ENCODE data around the gene GPR137B.

Gene GPR137B

DNA sequence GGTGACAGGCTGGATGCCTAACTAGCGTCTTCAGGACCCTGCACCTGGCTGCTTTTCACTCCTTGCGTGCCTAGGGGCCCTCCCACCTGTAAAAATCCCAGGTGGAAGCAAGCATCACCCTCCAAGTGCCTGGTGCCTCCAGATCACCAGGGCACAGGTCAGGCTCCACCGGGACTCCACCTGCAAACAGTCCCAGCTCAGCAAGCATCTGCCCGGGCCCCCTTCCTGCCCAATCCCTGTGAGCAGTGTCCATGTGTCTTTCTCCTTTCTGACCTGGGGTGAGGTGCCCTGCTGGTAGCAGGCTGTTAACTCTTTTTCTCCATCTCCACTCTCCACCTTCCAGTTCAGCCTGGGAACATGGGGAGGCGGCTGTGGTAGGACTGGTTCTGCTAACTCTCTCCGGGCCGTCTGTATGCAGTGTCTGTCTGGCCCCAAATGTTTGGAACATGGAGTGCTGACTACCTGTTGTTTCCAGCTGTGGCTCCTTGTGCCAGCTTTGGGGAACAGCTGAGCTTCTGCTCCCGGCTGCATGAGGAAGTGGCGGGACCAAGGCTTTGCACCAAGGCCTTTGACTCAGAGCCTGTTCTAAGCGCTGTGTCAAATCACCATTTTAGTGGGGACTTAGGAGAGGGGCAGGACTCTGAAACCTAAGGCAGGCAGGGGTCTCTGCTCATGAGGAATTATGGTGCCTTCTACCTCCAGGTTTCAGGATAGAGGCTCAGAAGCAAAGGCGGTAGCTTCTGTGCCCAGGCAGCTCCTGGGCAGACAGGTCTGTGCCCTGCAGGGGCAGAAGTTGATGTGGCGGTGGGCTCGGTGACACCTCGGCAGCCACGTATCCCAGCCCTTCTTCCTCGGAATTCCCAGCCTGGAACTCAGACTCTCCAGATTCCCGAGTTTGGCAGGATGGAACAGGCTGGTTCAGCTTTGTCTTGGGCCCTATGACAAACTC is 5.5 kb downstream of the GPR137B start (continued):
- TF ChIP-seq, protein P1, sequence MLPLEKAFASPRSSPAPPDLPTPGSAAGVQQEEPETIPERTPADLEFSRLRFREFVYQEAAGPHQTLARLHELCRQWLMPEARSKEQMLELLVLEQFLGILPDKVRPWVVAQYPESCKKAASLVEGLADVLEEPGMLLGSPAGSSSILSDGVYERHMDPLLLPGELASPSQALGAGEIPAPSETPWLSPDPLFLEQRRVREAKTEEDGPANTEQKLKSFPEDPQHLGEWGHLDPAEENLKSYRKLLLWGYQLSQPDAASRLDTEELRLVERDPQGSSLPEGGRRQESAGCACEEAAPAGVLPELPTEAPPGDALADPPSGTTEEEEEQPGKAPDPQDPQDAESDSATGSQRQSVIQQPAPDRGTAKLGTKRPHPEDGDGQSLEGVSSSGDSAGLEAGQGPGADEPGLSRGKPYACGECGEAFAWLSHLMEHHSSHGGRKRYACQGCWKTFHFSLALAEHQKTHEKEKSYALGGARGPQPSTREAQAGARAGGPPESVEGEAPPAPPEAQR (tag by site-specific recombination; IDR thresholded peaks at IDR 0.05) = no peak
- TF ChIP-seq ZNF416 (tag by site-specific recombination; IDR thresholded peaks at IDR 0.05) = no peak
- TF ChIP-seq ZNF223 (tag by site-specific recombination; IDR thresholded peaks at IDR 0.05) = no peak
- TF ChIP-seq ZNF473 (tag by site-specific recombination; IDR thresholded peaks at IDR 0.05) = no peak
- no peak for TF ChIP-seq YY2 (tag by site-specific recombination; IDR thresholded peaks at IDR 0.05)
- TF ChIP-seq ZNF16 (tag by site-specific recombination; IDR thresholded peaks at IDR 0.05; ENCODE audit: low read depth) = no peak
- 0 out of 2 replicates have a peak, but pooled peaks have one; percentile 43 for TF ChIP-seq ZIC2 (tag by site-specific recombination; IDR thresholded peaks at IDR 0.05)
- TF ChIP-seq ZNF155 (tag by site-specific recombination; IDR thresholded peaks at IDR 0.05) = no peak
- TF ChIP-seq ZBTB20 (tag by site-specific recombination; IDR thresholded peaks at IDR 0.05) = 0 out of 2 replicates have a peak, but pooled peaks have one; percentile 19
- peak; percentile 85 for TF ChIP-seq SCRT2 (tag by site-specific recombination; IDR thresholded peaks at IDR 0.05)
- TF ChIP-seq ZNF521 (tag by site-specific recombination; IDR thresholded peaks at IDR 0.05) = no peak
- TF ChIP-seq ZNF391 (tag by site-specific recombination; IDR thresholded peaks at IDR 0.05; ENCODE audit: borderline replicate concordance, low read depth) = no peak
- TF ChIP-seq ZNF112 (tag by site-specific recombination; IDR thresholded peaks at IDR 0.05) = no peak
- TF ChIP-seq FEZF1 (tag by site-specific recombination; IDR thresholded peaks at IDR 0.05) = no peak
- TF ChIP-seq ZNF10 (tag by site-specific recombination; IDR thresholded peaks at IDR 0.05) = no peak
- no peak for TF ChIP-seq ZNF423 (tag by site-specific recombination; IDR thresholded peaks at IDR 0.05)
- no peak for TF ChIP-seq ELK4 (IDR thresholded peaks at IDR 0.05; ENCODE audit: borderline replicate concordance, low read depth, low read length)
- TF ChIP-seq, protein P2, sequence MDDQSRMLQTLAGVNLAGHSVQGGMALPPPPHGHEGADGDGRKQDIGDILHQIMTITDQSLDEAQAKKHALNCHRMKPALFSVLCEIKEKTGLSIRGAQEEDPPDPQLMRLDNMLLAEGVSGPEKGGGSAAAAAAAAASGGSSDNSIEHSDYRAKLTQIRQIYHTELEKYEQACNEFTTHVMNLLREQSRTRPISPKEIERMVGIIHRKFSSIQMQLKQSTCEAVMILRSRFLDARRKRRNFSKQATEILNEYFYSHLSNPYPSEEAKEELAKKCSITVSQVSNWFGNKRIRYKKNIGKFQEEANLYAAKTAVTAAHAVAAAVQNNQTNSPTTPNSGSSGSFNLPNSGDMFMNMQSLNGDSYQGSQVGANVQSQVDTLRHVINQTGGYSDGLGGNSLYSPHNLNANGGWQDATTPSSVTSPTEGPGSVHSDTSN (CRISPR knock-in tag; IDR thresholded peaks at IDR 0.05) = no peak
- TF ChIP-seq ZNF302 (tag by site-specific recombination; IDR thresholded peaks at IDR 0.05; ENCODE audit: low read depth) = no peak
- no peak for TF ChIP-seq ZNF398 (tag by site-specific recombination; IDR thresholded peaks at IDR 0.05)
- TF ChIP-seq ZNF221 (tag by site-specific recombination; IDR thresholded peaks at IDR 0.05; ENCODE audit: borderline replicate concordance) = no peak
- TF ChIP-seq, protein P3, sequence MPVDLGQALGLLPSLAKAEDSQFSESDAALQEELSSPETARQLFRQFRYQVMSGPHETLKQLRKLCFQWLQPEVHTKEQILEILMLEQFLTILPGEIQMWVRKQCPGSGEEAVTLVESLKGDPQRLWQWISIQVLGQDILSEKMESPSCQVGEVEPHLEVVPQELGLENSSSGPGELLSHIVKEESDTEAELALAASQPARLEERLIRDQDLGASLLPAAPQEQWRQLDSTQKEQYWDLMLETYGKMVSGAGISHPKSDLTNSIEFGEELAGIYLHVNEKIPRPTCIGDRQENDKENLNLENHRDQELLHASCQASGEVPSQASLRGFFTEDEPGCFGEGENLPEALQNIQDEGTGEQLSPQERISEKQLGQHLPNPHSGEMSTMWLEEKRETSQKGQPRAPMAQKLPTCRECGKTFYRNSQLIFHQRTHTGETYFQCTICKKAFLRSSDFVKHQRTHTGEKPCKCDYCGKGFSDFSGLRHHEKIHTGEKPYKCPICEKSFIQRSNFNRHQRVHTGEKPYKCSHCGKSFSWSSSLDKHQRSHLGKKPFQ (tag by site-specific recombination; IDR thresholded peaks at IDR 0.05) = no peak
- no peak for TF ChIP-seq ZNF514 (tag by site-specific recombination; IDR thresholded peaks at IDR 0.05)
- TF ChIP-seq, protein P4, sequence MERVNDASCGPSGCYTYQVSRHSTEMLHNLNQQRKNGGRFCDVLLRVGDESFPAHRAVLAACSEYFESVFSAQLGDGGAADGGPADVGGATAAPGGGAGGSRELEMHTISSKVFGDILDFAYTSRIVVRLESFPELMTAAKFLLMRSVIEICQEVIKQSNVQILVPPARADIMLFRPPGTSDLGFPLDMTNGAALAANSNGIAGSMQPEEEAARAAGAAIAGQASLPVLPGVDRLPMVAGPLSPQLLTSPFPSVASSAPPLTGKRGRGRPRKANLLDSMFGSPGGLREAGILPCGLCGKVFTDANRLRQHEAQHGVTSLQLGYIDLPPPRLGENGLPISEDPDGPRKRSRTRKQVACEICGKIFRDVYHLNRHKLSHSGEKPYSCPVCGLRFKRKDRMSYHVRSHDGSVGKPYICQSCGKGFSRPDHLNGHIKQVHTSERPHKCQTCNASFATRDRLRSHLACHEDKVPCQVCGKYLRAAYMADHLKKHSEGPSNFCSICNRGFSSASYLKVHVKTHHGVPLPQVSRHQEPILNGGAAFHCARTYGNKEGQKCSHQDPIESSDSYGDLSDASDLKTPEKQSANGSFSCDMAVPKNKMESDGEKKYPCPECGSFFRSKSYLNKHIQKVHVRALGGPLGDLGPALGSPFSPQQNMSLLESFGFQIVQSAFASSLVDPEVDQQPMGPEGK (tag by site-specific recombination; IDR thresholded peaks at IDR 0.05) = no peak
- TF ChIP-seq SP3 (tag by site-specific recombination; IDR thresholded peaks at IDR 0.05) = no peak
- no peak for TF ChIP-seq YY1 (tag by site-specific recombination; IDR thresholded peaks at IDR 0.05)
- TF ChIP-seq ZSCAN30 (tag by site-specific recombination; IDR thresholded peaks at IDR 0.05) = no peak
- peak; percentile 76; the same call in 1 of the 2 replicates for TF ChIP-seq SCRT1 (tag by site-specific recombination; IDR thresholded peaks at IDR 0.05; ENCODE audit: borderline replicate concordance)
- no peak for TF ChIP-seq BCL6B (tag by site-specific recombination; IDR thresholded peaks at IDR 0.05)
